ENCODE results near the gene CNKSR1.

The CNKSR1 gene

DNA sequence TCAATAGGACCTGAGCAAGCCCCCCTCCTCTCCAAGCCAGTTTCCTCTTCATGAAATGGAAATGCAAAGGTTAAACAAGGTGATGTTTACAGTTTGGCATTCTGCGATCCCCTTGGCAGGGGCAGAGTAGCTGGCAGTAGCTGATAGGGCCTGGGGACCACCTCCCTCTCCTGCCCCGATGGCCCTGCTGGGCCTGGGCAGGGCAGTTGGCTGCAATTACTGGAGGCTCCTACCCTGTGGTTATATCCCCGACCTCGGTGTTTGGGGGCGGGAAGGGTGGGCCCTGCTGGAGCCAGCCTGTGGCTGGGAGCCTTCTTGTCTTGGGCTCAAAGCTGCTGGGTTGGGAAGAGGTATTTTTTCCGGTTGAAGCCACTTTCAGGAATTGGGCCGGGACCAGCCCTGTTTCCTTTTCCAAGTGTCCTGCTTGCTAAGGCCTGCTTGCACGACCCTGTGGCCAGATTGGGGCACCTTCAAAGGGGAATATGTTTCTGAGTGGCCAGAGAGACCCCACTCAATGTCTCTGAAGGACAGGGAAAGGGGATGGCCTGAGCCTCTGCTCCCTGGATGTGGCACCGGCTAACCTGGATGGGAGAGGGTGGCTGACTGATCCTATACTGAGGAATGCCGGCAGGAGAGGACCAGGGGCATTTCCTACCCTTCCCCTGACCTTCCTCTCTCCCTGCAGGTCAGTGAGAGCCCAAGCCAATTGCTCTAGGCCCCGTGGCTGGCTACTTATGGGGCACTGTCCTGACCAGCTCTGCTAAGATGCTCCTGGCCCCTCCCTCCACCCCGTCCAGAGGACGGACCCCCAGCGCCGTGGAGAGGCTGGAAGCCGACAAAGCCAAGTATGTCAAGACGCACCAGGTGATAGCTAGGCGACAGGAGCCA lies 16.5 kb upstream of the CNKSR1 start:
- DNase-seq, result no peak

DNA sequence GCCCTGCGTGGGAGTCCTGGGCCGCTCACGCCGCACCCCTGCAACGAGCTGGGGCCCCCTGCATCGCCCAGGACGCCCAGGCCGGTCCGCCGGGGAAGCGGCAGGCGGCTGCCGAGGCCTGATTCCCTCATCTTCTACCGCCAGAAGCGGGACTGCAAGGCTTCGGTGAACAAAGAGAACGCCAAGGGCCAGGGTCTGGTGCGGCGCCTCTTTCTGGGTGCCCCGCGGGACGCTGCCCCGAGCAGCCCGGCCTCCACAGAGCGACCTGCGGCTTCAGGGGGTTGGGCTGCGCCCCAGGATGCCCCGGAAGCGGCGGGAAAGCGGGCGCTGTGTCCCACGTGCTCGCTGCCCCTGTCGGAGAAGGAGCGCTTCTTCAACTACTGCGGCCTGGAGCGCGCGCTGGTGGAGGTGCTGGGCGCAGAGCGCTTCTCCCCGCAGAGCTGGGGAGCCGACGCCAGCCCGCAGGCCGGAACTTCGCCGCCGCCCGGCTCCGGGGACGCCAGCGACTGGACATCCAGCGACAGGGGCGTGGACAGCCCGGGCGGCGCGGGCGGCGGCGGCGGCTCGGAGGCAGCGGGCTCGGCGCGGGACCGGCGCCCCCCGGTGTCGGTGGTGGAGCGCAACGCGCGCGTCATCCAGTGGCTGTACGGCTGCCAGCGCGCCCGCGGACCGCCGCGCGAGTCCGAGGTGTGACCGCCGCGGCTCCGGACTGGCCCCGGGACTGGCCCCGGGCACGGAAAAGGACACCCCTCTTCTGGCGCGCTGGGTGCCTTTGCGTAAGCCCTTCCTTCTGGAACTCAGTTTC lies 15.7 kb upstream of the CNKSR1 start:
- peak; percentile 45 for DNase-seq

DNA sequence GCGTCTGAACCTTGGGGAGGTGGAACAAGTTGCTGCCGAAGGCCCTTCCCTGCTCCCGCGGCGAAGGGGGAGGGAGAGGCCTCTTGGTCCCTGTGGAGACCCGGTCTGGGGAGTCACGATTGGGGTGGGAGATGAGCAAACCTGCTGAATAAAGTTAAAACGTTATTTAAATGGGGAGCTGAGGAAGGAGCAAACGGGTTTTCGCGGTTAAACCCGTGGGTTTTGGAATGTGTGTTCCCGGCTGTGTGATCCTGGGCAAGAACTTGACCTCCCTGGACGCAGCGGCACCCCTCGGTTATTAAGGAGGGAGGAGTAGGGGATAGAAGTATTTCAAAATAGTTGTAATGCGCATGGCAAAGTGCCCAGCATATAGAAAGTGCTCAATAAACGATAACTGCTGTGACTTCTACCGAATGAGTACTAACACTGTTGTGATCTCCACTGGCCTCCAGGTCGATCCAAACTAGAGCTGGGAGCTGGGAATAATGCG lies 15.0 kb upstream of the CNKSR1 start:
- DNase-seq, result no peak

DNA sequence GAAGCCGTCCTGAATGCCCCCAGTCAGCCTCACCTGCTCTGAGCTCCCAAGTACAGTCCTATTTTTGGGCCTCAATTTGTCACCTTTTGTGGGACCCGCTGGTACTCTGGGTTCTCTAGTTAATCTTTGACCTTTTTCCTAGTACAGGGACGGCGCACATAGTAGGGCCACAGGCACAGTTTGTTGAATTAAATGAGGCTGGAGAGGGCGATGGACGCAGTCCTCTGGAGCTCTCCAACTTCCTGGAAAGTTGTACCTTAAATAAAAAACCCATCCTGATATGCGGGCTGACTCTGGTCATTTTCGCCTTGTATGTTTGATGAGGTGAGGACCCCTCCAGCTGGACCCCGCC lies 13.6 kb upstream of the CNKSR1 start:
- DNase-seq, result no peak

DNA sequence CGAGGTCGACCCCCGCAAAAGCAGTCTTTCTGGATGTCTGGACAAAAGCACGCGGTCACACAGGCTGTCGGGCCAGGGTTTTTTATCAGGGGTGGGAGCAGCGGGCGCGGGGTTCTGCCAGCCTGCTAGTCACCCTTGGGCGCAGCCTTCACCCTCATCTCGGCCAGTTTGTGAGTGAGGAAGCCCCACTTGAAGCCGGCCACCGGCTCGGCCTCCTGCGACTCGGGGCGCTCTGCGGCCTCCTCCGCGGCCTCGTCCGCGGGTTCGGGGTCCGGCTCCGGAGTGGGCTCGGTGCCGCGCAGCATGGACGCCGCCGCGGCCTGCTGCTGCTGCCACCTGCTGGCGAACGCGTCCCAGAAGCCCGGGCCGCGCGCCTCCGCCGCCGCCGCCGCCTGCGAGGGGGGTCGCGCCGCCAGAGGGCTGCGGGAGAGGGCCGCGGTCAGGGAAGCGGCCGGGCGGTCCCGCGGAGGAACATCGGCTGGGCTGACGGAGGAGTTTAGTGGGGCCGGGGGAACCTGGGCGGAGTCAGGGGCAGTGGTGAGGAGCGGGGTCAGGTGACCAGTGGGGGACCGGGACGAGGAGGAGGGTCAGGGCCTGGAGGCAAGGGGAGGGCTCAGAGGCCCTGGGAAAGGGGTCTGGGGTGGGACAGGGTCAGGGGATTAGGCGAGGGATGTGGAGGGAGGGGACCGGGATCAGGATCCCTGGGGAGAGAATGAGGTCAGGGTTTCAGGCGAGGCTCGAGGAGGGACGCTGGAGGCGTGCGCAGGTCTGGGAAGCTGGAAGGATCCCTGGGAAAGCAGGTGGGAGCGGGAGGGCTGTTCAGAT lies 13.0 kb upstream of the CNKSR1 start:
- peak; percentile 34 for DNase-seq

DNA sequence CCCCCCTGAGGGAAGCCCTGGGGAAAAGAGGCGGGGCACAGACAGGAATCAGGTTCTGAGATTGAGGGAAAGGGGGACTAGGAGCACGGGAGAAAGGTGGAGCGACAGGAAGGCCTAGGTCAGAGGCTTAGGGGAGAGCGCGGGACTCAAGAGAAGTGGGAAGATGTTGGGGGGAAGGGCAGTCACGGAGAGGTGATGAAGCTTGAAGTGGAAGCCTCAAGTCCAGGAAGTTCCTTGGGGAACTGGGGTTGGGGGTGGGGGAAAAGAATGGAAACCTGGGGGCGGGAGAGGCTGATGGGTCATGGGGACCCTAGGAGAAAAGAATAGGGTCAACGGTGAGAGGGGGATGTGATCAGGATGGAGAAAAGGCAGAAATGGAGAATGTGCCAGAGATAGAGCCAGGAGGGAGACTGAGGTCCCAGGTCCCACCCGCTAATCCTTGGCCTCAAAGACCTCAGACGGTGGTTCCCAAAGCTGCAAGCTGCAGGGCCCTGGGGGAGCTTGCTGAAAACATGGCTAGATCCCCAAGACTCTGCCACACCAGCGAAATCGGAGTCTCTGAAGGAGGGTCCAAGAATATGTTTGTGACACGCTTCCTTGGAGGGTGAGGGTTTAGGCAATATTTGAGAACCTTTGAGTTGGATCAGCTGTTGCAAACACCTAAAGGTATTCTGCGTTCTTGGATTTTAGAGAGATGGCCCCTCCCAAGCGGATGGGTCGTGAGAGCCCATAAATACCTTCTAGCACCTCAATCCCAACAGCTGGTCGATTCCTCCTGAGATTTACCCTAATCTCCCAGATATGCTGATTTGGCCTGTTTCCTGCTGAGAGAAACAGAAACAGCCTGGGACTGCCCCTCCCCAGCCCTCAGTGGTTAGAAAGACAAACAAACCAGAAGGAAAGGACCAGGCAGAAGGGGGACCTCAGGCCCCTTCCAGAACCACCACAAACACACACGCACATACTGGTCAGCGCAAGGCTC lies 12.1 kb upstream of the CNKSR1 start:
- DNase-seq, result no peak

DNA sequence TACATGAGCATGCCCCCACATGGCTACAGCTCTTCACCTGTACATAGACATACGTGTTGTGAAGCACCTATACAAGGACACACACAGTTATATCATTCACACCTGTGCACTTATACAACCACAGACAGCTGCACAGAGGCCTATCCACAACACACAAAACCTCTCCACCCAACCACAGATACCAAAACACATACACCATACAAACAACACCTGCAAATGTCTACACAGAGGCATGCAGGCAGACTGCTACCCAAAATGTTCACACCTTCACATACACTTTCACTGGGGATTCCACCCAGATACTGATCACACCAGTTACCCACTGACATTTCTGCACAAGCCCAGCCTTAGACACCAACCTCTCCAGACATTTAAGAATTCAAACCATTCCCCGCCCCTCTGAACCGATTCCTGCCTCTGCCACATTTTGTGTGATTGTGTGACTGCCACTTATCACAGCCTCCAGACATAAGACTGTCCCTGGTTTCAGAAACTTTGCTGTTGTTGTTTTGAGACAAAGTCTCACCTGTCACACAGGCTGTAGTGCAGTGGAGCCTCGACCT lies 10.5 kb upstream of the CNKSR1 start:
- DNase-seq, result no peak

DNA sequence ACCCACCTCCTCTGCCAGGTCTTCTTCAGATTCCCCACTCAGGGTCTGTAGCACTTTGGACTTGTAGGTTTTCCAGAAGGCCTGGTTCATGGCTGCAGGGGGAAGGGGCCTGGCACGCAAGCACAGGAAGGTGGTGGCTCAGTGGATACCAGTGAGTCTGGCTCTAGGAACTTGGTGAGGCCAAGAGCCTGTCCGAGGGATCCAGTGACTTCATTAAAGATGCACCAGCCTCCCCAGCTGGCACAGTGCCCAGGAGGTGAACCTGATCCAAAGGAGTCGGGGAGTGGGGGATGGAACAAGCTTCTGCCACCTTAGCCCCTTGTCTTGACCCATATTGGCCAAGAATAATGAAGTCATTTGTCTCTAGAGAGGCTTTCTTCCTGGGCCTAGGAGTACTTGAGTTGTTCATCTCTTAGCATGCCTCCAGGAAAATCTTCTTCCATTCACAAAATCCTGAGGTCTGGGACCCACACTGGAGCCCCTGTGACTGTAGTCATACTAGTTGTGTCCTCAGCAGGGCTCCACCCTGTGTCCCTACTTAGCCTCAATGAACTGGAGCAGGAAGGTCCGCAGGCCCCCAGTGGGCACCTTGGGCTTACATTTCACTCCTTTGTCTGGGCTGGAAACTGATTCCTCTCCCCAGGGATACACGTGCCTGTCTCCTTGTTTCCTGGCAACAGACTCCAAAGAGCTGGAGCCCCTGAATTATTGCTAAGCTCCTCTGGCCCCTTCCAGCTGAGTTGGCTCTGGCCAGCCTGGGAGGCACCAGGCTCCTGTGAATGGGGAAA lies 8.7 kb upstream of the CNKSR1 start, which contains the start of gene C1orf232:
TSS of gene C1orf232 (minus strand) at position 554 of the 788 bp plus-strand sequence. CDS start at position 90, 464 bp downstream.
- no peak for DNase-seq

DNA sequence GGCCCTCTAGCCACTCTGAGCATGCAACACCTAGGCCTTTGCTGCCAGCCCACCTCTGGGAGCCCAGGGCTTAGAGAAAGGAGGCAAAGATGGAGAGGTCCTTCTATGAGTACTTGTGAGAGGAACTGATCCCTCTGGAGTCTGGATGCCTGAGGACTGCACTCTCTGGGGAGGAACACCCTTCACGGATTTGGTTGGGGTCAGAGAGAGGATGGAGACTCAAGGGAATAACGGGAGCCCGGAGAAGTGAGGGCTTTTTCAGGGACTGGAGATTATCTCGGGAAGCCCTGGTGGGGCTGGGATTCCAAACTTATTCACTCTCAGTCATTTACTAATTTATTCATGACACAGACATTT lies 8.1 kb upstream of the CNKSR1 start:
- no peak for DNase-seq

DNA sequence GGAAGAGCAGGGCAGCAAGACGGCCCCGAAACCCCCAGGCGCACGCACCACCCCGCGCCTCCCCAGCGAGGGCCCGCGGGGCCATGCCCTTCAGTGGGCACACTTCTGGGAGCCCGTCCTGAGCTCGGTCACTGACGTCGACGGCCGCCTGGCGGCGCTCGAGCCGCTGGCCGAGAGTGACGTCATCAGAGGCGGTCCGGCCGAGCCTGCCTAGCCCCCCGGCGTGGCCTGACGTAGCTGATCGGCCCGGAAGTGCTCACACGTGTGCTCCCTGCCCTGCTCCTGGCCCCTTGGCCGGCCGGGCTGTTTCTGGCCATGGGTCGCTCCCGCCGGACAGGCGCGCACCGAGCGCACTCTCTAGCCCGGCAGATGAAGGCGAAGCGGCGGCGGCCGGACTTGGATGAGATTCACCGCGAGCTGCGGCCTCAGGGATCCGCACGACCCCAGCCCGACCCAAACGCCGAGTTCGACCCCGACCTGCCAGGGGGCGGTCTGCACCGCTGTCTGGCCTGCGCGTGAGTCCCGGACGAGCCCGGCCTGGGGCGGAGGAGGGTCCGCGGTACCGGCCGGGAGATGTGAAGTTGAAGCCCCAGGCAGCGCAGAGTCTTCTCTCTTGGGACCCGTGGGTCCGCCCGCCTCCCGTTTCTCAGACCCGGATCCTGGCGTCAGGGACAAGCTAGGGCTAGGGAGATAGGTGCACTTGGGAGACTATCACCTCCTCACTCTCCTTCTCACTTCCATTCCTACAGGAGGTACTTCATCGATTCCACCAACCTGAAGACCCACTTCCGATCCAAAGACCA lies 7.4 kb upstream of the CNKSR1 start, which contains the start of gene ZNF593:
TSS of gene ZNF593 (plus strand) at position 240 of the 803 bp plus-strand sequence. CDS start at position 316, 76 bp downstream.
- DNase-seq, result peak; percentile 92

DNA sequence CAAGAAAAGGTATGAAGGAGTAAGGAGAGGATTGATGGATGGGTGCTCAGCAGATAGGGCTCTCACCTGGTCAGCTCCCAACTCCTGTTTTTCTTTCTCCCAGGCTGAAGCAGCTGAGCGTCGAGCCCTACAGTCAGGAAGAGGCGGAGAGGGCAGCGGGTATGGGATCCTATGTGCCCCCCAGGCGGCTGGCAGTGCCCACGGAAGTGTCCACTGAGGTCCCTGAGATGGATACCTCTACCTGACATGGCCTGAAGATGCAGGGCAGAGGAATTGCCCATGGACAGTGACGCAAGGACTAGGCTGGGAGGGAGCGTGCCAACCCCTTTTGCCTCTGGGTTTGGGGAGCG lies 6.8 kb upstream of the CNKSR1 start:
- DNase-seq, result no peak

DNA sequence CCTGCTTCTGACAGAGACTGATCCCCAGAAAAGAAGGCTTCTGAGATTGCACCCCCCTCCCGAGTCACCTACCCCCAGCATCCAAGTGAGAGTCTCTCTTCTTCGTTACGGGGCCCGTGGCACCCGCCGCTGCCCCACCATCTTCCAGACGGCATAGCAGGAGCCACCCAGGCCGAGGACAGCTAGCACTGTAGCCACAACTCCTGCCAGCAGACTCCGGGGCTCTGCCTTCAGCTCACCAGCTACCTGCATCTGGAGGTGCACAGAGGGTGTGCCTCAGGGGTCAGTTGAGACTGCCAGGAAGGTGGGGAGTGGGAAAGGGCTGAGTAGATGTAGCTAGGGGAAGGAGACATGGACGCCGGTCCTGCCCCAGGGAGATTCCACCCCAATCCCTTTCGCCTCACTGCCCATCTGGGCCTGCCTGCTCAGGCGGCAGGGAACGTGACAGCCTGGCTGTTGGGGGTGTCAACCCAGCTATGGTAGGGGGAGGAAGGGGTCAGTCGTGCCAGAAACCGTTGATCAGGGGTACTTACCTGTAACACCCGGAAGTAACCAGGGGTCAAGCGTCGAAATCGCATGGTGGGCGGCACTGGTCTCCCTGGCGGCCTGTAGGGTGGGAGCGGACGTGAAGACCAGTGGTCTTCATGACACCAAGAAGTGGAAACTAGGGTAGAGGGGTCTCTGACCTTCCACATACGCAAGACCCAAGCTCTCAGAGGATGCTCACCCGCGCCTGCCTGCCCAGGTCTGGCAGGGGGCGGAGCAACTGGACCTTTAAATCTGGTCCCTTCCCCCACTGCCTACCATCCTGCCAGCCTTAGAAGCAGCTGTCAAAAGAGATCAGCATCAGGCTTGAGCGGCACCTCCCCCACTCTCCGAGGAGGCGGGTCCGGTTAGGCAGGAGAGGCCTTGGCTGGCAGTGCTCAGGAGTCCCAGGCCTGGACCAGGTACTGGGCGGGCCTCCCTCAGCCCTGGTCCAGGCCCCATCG lies 5.9 kb upstream of the CNKSR1 start, which contains the start of gene ZNF593OS:
TSS of gene ZNF593OS (minus strand) at position 749 of the 989 bp plus-strand sequence. CDS start at position 578, 171 bp downstream.
- DNase-seq, result no peak

DNA sequence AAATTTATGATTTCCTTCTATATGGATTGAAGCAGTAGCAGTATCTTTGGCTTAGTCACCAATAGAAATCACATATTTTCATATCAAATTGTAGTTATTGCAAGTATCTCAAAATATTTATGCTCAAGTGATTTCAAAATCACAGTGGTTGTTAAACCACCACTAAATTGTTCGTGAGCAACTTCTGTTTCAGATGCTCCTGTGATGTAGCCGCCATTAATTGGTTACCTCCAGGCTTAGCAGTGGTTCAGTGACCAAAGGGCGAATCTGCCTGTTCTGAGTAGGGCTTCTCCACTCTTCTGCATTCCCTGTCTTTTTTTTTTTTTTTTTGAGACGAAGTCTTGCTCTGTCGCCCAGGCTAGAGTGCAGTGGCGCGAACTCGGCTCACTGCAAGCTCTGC lies 1.9 kb upstream of the CNKSR1 start:
- DNase-seq, result no peak

DNA sequence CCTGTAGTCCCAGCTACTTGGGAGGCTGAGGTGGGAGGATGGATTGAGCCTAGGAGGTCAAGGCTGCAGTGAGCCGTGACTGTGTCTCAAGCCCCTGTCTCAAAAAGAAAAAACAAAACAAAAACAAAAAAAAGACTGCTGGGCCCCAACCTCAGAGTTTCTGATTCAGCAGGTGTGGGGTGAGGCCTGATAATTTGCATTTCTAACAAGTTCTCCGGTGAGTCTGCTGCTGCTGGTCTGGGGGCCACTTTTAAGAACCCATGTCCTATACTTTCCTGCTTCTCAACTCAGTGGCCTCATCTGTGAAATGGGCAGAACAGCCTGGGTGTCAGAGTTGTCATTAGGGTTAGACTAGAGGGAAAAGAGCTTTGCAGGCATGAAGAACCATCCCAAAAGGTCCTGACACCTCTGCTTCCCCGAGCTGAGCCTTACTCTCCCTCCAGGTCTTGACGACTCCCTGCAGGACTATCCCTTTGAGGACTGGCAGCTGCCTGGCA lies 2.8 kb downstream of the CNKSR1 start:
- no peak for DNase-seq

DNA sequence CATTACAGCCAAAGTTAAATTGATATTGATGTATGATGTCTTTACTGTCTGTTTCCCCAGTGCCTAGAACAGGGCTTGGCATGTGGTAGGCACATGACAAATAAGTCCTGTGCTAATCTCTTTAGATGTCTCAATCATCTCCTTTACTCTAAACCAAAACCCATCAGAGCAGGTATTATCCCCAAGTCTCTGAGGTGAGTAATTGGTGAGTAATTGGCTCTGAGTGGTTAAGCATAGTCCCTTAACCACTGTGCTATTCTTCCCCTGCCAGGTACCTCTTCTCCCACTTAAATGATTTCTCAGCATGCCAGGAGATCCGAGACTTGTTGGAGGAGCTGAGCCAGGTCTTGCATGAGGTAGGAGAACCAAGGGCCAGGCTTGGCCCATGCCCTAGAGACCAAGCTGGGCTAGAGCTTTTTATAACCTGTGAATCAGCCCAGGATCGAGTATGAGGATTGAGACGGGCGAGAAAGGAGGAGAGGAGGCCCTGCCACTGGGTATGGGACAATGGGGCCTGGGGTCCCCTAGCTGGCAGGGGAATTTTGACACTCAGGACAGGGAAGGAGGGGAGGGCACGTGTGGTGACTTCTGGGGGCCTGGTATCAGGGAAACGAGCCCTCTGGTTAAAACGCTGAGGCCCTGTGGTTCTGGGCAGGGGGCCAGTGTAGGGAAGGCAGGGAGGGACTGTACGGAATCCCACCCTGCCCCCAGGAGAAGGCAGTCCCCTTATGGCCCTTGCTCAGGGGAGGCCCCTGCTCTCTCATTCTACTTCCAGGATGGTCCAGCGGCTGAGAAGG lies 4.5 kb downstream of the CNKSR1 start:
- DNase-seq, result no peak

DNA sequence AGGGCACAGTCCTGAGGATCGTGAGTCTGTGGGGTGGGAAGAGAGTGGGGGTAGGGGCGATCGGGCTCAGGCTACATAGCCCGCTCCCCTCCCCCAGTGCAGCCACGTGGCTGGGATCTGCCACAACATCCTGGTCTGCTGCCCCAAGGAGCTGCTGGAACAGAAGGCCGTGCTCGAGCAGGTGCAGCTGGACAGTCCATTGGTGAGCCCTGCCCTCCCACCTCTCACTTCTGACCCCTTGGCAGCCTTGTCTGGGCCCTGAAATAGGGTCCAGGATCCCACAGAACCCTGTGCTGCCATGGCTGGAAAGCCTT lies 5.0 kb downstream of the CNKSR1 start:
- no peak for DNase-seq

DNA sequence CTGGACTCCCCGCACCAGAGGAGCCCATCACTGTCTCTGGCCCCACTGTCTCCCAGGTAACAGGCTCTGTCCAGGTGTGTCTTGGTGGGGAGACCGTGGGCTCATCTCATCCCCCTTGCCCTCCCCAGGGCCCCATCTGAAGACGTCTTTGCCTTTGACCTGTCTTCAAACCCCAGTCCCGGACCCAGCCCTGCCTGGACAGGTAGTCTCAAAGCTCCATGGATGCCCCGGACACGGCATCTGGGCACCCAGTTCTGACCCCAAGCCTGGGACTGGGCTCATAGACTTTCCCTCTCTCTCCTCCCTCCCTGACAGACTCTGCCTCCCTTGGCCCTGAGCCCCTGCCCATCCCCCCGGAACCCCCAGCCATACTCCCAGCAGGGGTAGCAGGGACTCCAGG lies 6.8 kb downstream of the CNKSR1 start:
- DNase-seq, result no peak
